ENCODE data around the gene SCAMP5. TPM values are rescaled to one million over a fixed set of nuclear protein-coding genes. Genes with fewer than 3 reads are reported as not detected.

SCAMP5 gene
- total and polyA plus RNA-seq, 2 of the 13 experiments (the other 11 are each of a cell fraction or from before 2014, with no cell fraction given), result 34.3 to 49.0 TPM

DNA sequence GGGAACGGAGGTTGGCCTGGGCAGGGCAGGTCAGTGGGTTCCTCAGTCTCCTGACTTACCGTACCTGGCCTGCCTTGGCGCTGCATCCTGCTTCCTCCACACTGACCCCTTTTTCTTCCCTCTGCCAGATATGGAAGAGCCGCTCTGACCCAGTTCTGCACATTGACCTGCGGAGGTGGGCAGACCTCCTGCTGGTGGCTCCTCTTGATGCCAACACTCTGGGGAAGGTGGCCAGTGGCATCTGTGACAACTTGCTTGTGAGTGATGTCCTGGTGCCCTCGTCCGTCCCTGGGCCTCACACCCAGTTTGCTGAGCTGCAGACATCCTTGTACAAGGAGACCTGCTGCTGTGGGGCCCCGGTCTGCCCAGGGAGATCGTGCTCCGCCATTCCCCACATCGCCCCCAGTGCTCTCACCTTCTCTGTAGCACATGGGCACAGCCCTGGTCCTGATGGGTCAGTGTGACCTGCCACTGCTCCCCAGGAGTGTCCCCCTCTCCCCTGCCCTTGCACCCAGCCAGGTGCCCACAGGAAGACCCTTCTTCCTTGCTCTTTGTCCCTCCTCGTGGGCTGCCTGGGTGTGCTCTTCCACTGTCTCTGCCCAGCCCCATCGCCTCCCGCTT is 49.0 kb downstream of the SCAMP5 start (continued):
- TF ChIP-seq, protein P1, sequence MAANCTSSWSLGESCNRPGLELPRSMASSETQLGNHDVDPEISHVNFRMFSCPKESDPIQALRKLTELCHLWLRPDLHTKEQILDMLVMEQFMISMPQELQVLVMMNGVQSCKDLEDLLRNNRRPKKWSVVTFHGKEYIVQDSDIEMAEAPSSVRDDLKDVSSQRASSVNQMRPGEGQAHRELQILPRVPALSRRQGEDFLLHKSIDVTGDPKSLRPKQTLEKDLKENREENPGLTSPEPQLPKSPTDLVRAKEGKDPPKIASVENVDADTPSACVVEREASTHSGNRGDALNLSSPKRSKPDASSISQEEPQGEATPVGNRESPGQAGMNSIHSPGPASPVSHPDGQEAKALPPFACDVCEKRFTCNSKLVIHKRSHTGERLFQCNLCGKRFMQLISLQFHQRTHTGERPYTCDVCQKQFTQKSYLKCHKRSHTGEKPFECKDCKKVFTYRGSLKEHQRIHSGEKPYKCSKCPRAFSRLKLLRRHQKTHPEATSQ (CRISPR knock-in tag; IDR thresholded peaks at IDR 0.05; ENCODE audit: borderline replicate concordance), result no peak
- TF ChIP-seq ZNF160 (CRISPR knock-in tag; IDR thresholded peaks at IDR 0.05) (no peak), KDM5A (IDR thresholded peaks at IDR 0.05; ENCODE audit: borderline replicate concordance, low read length) (no peak), SP4 (CRISPR knock-in tag; IDR thresholded peaks at IDR 0.05) (no peak), GPN1 (CRISPR knock-in tag; IDR thresholded peaks at IDR 0.05; ENCODE audit: borderline replicate concordance) (no peak), SAP130 (CRISPR knock-in tag; IDR thresholded peaks at IDR 0.05; ENCODE audit: low read depth) (no peak), KLF15 (CRISPR knock-in tag; IDR thresholded peaks at IDR 0.05; ENCODE audit: borderline replicate concordance) (no peak), ZNF484 (CRISPR knock-in tag; IDR thresholded peaks at IDR 0.05; ENCODE audit: borderline replicate concordance, low read depth) (no peak), AGO2 (optimal IDR thresholded peaks at IDR 0.05; ENCODE audit: low read depth, low read length) (peak; percentile 6), ZNF446 (CRISPR knock-in tag; IDR thresholded peaks at IDR 0.05) (no peak), ELF4 (CRISPR knock-in tag; IDR thresholded peaks at IDR 0.05; ENCODE audit: borderline replicate concordance) (no peak), ZNF350 (CRISPR knock-in tag; IDR thresholded peaks at IDR 0.05; ENCODE audit: borderline replicate concordance, low read depth) (no peak), ZNF333 (CRISPR knock-in tag; IDR thresholded peaks at IDR 0.05; ENCODE audit: borderline replicate concordance) (0 out of 2 replicates have a peak, but pooled peaks have one; percentile 14)
- TF ChIP-seq, protein P2, sequence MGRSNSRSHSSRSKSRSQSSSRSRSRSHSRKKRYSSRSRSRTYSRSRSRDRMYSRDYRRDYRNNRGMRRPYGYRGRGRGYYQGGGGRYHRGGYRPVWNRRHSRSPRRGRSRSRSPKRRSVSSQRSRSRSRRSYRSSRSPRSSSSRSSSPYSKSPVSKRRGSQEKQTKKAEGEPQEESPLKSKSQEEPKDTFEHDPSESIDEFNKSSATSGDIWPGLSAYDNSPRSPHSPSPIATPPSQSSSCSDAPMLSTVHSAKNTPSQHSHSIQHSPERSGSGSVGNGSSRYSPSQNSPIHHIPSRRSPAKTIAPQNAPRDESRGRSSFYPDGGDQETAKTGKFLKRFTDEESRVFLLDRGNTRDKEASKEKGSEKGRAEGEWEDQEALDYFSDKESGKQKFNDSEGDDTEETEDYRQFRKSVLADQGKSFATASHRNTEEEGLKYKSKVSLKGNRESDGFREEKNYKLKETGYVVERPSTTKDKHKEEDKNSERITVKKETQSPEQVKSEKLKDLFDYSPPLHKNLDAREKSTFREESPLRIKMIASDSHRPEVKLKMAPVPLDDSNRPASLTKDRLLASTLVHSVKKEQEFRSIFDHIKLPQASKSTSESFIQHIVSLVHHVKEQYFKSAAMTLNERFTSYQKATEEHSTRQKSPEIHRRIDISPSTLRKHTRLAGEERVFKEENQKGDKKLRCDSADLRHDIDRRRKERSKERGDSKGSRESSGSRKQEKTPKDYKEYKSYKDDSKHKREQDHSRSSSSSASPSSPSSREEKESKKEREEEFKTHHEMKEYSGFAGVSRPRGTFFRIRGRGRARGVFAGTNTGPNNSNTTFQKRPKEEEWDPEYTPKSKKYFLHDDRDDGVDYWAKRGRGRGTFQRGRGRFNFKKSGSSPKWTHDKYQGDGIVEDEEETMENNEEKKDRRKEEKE (IDR thresholded peaks at IDR 0.05), result no peak

All from HepG2 (cell line).